HG03103 (cell line): Measurements from ENCODE around the gene ATP8A1.
"Not testable (repeated sequence)": the region's sequence is repeated elsewhere in the genome, so short reads cannot be mapped to it uniquely, and the experiment has no call there.

ENCODE experiments used
- ATAC-seq: cut with Tn5 transposase; IDR thresholded peaks from one replicate; pipeline ENCODE4 v1.9.1; 2021; ENCODE audit warnings: low read depth; ENCODE audit not compliant: unreplicated experiment

The ATP8A1 gene

DNA sequence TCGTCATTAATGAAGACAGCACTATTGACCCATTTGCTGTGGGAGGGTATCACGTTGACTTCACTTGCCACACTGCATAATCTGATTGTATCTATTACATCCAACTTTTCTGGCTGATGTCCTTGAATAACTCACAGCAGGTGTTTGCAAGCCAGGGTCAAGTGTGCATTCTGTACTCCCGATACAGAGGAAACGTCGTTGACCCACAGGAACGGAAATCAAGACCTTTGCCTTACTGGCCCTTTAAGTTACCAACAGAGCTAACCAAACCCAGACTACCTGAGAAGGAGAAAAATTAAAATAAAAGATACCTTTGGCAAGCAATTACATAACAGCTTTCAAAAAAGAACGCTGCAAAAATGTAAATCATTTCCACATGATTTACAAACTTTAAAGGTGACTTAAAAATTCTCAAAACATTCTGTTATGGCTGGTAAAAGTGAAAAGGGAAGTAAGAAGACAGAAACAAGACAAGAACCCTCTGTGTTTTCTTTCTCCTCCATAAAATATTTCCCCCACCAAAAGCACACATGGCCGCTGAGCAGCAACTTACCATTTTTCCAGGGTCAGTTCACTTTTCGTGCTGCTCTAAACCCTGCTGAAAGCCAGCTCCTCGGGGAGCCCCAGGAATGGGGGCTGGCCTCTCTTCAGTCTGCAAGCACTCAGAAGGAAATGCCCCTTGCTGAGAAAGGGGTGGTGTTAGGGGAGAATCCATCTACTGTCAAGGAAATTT is 266.1 kb downstream of the ATP8A1 start:
- no peak for ATAC-seq

DNA sequence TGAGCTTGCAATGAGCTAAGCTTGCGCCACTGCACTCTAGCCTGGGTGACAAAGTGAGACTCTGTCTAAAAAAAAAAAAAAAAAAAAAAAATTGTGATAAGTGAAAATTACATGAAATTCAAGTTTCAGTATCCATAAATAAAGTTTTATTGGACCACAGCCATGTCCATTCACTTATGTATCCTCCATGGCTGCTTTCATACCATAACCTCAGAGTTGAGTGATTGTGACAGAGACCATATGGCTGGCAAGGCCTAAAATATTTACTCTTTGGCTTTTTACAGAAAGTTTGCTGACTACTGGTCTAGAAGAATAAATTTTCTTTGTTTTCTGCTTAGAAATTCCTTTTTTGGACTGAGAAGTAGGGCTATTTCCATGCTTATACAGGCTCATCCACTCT is 271.4 kb downstream of the ATP8A1 start:
- ATAC-seq: no peak

GRCh38 chr4:42381666-42382065 is 275.2 kb downstream of the ATP8A1 start:
- no peak for ATAC-seq

- ATAC-seq: no peak
Observed at GRCh38 chr4:42377497-42377896, 279.4 kb downstream of the ATP8A1 start.

GRCh38 chr4:42372303-42372702 is 284.6 kb downstream of the ATP8A1 start:
- ATAC-seq: not testable (repeated sequence)

GRCh38 chr4:42371305-42372252 is 285.3 kb downstream of the ATP8A1 start:
- ATAC-seq: peak; percentile 59

GRCh38 chr4:42369489-42369888 is 287.4 kb downstream of the ATP8A1 start:
- no peak for ATAC-seq

DNA sequence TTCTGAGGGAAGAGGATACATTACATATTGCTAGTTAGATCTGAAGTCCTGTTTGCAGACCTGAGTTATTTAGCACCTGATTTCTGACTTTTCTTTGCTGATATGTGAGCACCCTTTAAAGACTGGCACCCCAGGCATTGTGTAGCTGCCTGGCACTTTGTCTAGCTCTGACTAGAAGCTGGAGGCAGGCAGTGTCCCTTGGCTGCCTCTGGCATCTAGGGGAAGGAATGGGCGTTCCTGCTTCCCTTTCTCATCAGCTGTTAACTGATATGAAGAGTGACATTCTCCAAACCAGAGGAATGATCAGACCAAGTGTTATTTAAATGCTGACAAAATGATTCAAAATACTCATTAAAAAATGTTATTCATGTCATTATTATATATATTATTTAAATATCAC is 289.9 kb downstream of the ATP8A1 start:
- ATAC-seq: no peak

DNA sequence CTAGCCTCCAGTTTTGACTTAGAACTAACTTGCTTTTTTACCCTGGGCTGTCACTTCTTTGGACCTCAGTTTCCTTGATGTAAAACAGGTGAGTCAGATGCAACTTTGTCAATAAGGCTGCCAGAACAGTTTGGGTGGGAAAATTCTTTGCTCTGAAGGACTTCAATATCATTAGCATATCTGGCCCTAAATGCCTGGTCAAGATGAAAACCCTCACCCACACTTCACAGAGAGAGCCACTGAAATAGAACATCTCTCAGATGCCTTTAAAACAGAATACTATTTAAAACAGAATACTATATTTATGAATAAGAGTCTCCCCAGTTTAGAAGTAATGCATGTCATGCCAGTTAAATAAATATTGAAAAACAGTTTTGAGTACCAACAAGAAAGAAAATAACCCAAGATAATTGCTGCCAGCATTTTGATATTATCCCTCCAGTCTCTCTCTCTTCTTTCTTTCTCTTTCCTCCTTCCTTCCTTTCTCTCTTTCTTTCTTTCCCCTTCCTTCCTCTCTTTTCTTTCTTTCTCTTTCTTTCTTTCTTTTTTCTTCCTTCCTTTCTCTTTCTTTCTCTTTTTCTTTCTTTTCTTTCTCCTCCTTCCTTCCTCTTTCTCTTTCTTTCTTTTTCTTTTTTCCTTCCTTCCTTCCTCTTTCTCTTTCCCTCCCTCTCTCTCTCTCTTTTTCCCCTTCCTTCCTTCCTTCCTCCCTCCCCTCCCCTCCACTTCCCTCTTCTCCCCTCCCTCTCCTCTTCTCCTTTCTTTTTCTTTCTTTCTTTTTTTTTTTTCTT is 292.4 kb downstream of the ATP8A1 start:
- no peak for ATAC-seq

DNA sequence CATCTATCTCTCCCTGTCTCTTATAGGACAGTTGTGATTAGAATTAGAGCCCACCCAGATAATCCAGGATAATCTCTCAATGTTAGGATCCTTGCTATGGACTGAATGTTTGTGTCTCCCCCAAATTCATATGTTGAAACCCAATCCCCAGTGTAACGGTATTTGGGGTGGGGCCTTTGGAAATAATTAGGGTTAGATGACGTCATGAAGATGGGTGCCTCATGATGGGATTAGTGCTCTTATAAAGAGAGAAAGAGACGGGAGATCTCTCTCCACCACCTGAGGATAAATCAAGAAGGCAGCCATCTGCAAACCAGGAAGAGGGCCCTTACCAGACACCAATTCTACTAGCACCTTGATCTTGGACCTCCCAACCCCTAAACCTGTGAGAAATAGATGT is 293.3 kb downstream of the ATP8A1 start:
- no peak for ATAC-seq

GRCh38 chr4:42362591-42362990 is 294.3 kb downstream of the ATP8A1 start:
- no peak for ATAC-seq

GRCh38 chr4:42361456-42361855 is 295.4 kb downstream of the ATP8A1 start:
- ATAC-seq: no peak

DNA sequence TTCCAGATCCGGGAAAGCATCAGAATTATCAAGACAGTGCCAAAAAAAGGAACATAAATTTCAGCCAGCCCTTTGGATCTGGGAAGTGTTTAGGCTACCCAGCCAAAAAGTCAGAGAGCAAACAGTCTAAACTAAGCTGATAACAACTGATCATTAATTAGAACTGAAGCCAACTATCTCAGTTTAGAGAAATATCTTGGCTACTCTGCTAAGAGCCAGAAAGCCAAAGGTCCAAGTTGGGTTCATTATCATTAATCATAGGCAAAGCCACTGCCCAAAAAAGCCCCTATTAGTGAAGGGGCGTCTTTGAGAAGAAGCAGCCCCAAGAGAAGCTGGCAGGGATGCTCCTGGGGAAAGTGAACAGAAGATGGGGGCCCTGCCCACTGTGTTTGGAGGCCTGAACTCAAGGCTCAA is 296.6 kb downstream of the ATP8A1 start:
- no peak for ATAC-seq

DNA sequence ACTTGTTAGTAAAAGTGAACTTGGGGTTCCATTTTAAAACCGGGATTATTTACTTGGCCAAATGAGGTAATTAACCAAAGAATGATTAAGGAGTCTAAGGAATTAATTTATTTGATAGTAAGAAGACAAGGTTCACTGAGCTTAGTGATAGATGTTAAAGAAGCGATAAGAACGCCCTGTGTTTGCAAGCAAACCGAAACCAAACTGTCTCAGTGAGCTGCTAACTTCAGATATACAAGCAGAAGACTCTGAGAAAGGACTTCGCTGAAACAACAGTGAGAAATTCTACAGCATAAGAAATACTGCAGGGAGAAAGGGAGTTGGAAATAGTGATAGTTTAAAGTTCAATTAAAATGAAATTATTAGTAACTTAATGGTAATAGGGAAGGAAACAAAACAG is 297.2 kb downstream of the ATP8A1 start:
- ATAC-seq: no peak
